ENCODE data around the gene CYB5R4. TPM values are rescaled to one million over a fixed set of nuclear protein-coding genes. Genes with fewer than 3 reads are reported as not detected.

CYB5R4 gene, protein sequence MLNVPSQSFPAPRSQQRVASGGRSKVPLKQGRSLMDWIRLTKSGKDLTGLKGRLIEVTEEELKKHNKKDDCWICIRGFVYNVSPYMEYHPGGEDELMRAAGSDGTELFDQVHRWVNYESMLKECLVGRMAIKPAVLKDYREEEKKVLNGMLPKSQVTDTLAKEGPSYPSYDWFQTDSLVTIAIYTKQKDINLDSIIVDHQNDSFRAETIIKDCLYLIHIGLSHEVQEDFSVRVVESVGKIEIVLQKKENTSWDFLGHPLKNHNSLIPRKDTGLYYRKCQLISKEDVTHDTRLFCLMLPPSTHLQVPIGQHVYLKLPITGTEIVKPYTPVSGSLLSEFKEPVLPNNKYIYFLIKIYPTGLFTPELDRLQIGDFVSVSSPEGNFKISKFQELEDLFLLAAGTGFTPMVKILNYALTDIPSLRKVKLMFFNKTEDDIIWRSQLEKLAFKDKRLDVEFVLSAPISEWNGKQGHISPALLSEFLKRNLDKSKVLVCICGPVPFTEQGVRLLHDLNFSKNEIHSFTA
- polyA plus RNA-seq, result 13.5 and 18.0 TPM in 2 replicates
- polyA minus RNA-seq, result 13.3 and 14.1 TPM in 2 replicates

- Histone ChIP-seq H4K20me1 (ENCODE audit: insufficient read depth) (no peaks in the 10 kb centered on the region), H3K9ac (ENCODE audit: low read length) (peak within 1 kb of the TSS; percentile 70), H3F3A (ENCODE audit: insufficient read depth, low read length, poor library complexity, severe bottlenecking) (no peaks in the 10 kb centered on the region), H3K36me3 (ENCODE audit: insufficient read depth, low read length) (no peaks in the 10 kb centered on the region), H3K4me2 (ENCODE audit: low read length) (peak within 1 kb of the TSS; percentile 89), H3K4me3 (ENCODE audit: low read length) (peak within 1 kb of the TSS; percentile 77), H2AFZ (ENCODE audit: low read depth, low read length) (peak within 1 kb of the TSS; percentile 52), H3K27me3 (ENCODE audit: insufficient read depth, low read depth, low read length) (peaks cover 41% of the 10 kb centered on the region), H3K79me2 (replicated peaks; ENCODE audit: insufficient read depth, low read length) (peaks cover 20% of the 10 kb centered on the region), H3K9me2 (ENCODE audit: insufficient read depth, low read length) (no peaks in the 10 kb centered on the region), H3K27ac (ENCODE audit: low read length) (peak within 1 kb of the TSS; percentile 53), H3K9me3 (ENCODE audit: low read length) (no peaks in the 10 kb centered on the region)
- TF ChIP-seq POLR2AphosphoS5 (IDR thresholded peaks at IDR 0.05) (peak; percentile 70), MXI1 (conservative IDR thresholded peaks at IDR 0.05; ENCODE audit: poor library complexity, severe bottlenecking) (peak; percentile 85), TAF1 (IDR thresholded peaks at IDR 0.05; ENCODE audit: low read depth) (no peak), RAD21 (conservative IDR thresholded peaks at IDR 0.05) (peak; percentile 64), CTCF (IDR thresholded peaks at IDR 0.05; ENCODE audit: poor library complexity, severe bottlenecking) (peak; percentile 82), SMC3 (conservative IDR thresholded peaks at IDR 0.05; ENCODE audit: poor library complexity) (peak; percentile 72), EP300 (conservative IDR thresholded peaks at IDR 0.05; ENCODE audit: poor library complexity, severe bottlenecking) (peak; percentile 39), EZH2 (IDR thresholded peaks at IDR 0.05; ENCODE audit: borderline replicate concordance, insufficient read depth, low read length, poor library complexity, severe bottlenecking) (no peak)
- TF ChIP-seq, protein P1, sequence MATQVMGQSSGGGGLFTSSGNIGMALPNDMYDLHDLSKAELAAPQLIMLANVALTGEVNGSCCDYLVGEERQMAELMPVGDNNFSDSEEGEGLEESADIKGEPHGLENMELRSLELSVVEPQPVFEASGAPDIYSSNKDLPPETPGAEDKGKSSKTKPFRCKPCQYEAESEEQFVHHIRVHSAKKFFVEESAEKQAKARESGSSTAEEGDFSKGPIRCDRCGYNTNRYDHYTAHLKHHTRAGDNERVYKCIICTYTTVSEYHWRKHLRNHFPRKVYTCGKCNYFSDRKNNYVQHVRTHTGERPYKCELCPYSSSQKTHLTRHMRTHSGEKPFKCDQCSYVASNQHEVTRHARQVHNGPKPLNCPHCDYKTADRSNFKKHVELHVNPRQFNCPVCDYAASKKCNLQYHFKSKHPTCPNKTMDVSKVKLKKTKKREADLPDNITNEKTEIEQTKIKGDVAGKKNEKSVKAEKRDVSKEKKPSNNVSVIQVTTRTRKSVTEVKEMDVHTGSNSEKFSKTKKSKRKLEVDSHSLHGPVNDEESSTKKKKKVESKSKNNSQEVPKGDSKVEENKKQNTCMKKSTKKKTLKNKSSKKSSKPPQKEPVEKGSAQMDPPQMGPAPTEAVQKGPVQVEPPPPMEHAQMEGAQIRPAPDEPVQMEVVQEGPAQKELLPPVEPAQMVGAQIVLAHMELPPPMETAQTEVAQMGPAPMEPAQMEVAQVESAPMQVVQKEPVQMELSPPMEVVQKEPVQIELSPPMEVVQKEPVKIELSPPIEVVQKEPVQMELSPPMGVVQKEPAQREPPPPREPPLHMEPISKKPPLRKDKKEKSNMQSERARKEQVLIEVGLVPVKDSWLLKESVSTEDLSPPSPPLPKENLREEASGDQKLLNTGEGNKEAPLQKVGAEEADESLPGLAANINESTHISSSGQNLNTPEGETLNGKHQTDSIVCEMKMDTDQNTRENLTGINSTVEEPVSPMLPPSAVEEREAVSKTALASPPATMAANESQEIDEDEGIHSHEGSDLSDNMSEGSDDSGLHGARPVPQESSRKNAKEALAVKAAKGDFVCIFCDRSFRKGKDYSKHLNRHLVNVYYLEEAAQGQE (IDR thresholded peaks at IDR 0.05; ENCODE audit: borderline replicate concordance), result peak; percentile 97
Observed at GRCh38 chr6:83859410-83860358, at the start of gene CYB5R4. TSS of gene CYB5R4 (plus strand) at chr6:83859689. CDS start at chr6:83859783, 94 bp downstream.

GRCh38 chr6:83812595-83812994 lies 46.9 kb upstream of the CYB5R4 start:
- Histone ChIP-seq H3K27ac (ENCODE audit: low read length) (no peak overlapping the region), H4K20me1 (ENCODE audit: insufficient read depth) (no peaks in the 10 kb centered on the region), H3K9me3 (ENCODE audit: low read length) (no peaks in the 10 kb centered on the region), H3K79me2 (replicated peaks; ENCODE audit: insufficient read depth, low read length) (no peaks in the 10 kb centered on the region), H3K9ac (ENCODE audit: low read length) (no peak overlapping the region), H3F3A (ENCODE audit: insufficient read depth, low read length, poor library complexity, severe bottlenecking) (no peaks in the 10 kb centered on the region), H3K4me2 (ENCODE audit: low read length) (no peak overlapping the region), H3K27me3 (ENCODE audit: insufficient read depth, low read depth, low read length) (no peaks in the 10 kb centered on the region), H3K4me3 (ENCODE audit: low read length) (no peak overlapping the region), H3K9me2 (ENCODE audit: insufficient read depth, low read length) (no peaks in the 10 kb centered on the region), H2AFZ (ENCODE audit: low read depth, low read length) (no peak overlapping the region), H3K36me3 (ENCODE audit: insufficient read depth, low read length) (no peaks in the 10 kb centered on the region)
- TF ChIP-seq MXI1 (conservative IDR thresholded peaks at IDR 0.05; ENCODE audit: poor library complexity, severe bottlenecking) (no peak), RAD21 (conservative IDR thresholded peaks at IDR 0.05) (no peak), EZH2 (IDR thresholded peaks at IDR 0.05; ENCODE audit: borderline replicate concordance, insufficient read depth, low read length, poor library complexity, severe bottlenecking) (no peak), POLR2AphosphoS5 (IDR thresholded peaks at IDR 0.05) (no peak), CTCF (IDR thresholded peaks at IDR 0.05; ENCODE audit: poor library complexity, severe bottlenecking) (no peak), SMC3 (conservative IDR thresholded peaks at IDR 0.05; ENCODE audit: poor library complexity) (no peak), EP300 (conservative IDR thresholded peaks at IDR 0.05; ENCODE audit: poor library complexity, severe bottlenecking) (no peak), TAF1 (IDR thresholded peaks at IDR 0.05; ENCODE audit: low read depth) (no peak)
- TF ChIP-seq, protein P1 (IDR thresholded peaks at IDR 0.05; ENCODE audit: borderline replicate concordance), result no peak
